HEK293 (cell line): Measurements from ENCODE around the gene IL20RA.

Experiments
- CTCF ChIA-PET: fragments of 350-600 bp; formaldehyde crosslinking; extraction: SDS; loops from one replicate; lab custom pipeline; 2021; ENCODE audit warnings: antibody characterized with exemption; lab: Yijun Ruan, JAX
- POLR2A ChIA-PET: fragments of 300-600 bp; formaldehyde crosslinking; extraction: SDS; loops from one replicate; lab custom pipeline; 2020; ENCODE audit warnings: antibody characterized with exemption, inconsistent platforms; lab: Yijun Ruan, JAX
- H3K27ac ChIP-seq: fragments of 200-500 bp; sonication (Bioruptor generic); 2 replicates; pipeline ENCODE4 v1.5.1; 2014; ENCODE audit warnings: low read depth, low read length, control low read depth, inconsistent platforms; ENCODE audit errors: extremely low read depth
- H3K36me3 ChIP-seq, 2 experiments: fragments of 200-500 bp in 1 of 2; sonication (Bioruptor generic) in 1 of 2; 1 replicate in 1 of 2; 2 replicates in 1 of 2; pipeline ENCODE4 v1.5.1; 2014 to 2017; ENCODE audit warnings: inconsistent platforms in 2 of 2, low read length in 2 of 2; ENCODE audit not compliant: control insufficient read depth in 2 of 2, insufficient read depth in 1 of 2
- H3K4me1 ChIP-seq: fragments of 200-500 bp; sonication (Bioruptor generic); 2 replicates; pipeline ENCODE4 v1.5.1; 2014; ENCODE audit warnings: mild to moderate bottlenecking, low read length, inconsistent platforms; ENCODE audit not compliant: control insufficient read depth, insufficient read depth
- H3K4me3 ChIP-seq: 2 replicates; pipeline ENCODE4 v1.5.1; 2011; ENCODE audit warnings: low read depth, mild to moderate bottlenecking, control low read depth, low read length, moderate library complexity
- H3K9me3 ChIP-seq: fragments of 200-500 bp; sonication (Bioruptor generic); 2 replicates; pipeline ENCODE4 v1.5.1; 2014; ENCODE audit warnings: low read depth, low read length, inconsistent platforms; ENCODE audit not compliant: control insufficient read depth, insufficient read depth
- KLF7 ChIP-seq: fragments of 450-650 bp; formaldehyde crosslinking; IDR thresholded peaks from 2 replicates; pipeline ENCODE4 v1.5.1; 2016; ENCODE audit warnings: missing biosample characterization, missing genetic modification characterization, borderline replicate concordance
- MYNN ChIP-seq: fragments of 450-650 bp; formaldehyde crosslinking; IDR thresholded peaks from 2 replicates; pipeline ENCODE4 v1.5.1; 2016; ENCODE audit warnings: missing biosample characterization, missing genetic modification characterization, borderline replicate concordance
- PRDM2 ChIP-seq: fragments of 450-650 bp; formaldehyde crosslinking; IDR thresholded peaks from 2 replicates; pipeline ENCODE4 v1.5.1; 2016; ENCODE audit warnings: missing biosample characterization, missing genetic modification characterization, borderline replicate concordance
- ZFP3 ChIP-seq: fragments of 450-650 bp; formaldehyde crosslinking; IDR thresholded peaks from 2 replicates; pipeline ENCODE4 v1.5.1; 2016; ENCODE audit warnings: low read depth, missing biosample characterization, missing genetic modification characterization
- ZNF132 ChIP-seq: fragments of 450-650 bp; formaldehyde crosslinking; IDR thresholded peaks from 2 replicates; pipeline ENCODE4 v1.5.1; 2017; ENCODE audit warnings: missing biosample characterization, missing genetic modification characterization, borderline replicate concordance
- ZNF239 ChIP-seq: fragments of 450-650 bp; formaldehyde crosslinking; IDR thresholded peaks from 2 replicates; pipeline ENCODE4 v1.5.1; 2016; ENCODE audit warnings: missing biosample characterization, missing genetic modification characterization
- ZNF426 ChIP-seq: fragments of 450-650 bp; formaldehyde crosslinking; IDR thresholded peaks from 2 replicates; pipeline ENCODE4 v1.5.1; 2017; ENCODE audit warnings: missing biosample characterization, missing genetic modification characterization, mild to moderate bottlenecking, inconsistent platforms, moderate library complexity
- ZNF561 ChIP-seq: fragments of 450-650 bp; IDR thresholded peaks from 2 replicates; pipeline ENCODE4 v1.5.1; 2018; ENCODE audit warnings: missing biosample characterization, missing genetic modification characterization, borderline replicate concordance
- ZNF596 ChIP-seq: fragments of 450-650 bp; IDR thresholded peaks from 2 replicates; pipeline ENCODE4 v1.5.0; 2018; ENCODE audit warnings: missing biosample characterization, mild to moderate bottlenecking, missing genetic modification characterization, moderate library complexity
- TF ChIP-seq, protein P1 (sequence below): fragments of 450-650 bp; formaldehyde crosslinking; IDR thresholded peaks from 2 replicates; pipeline ENCODE4 v1.5.1; 2017; ENCODE audit warnings: missing biosample characterization, missing genetic modification characterization
- TF ChIP-seq, protein P2 (sequence below): fragments of 450-650 bp; formaldehyde crosslinking; IDR thresholded peaks from 2 replicates; pipeline ENCODE4 v1.5.1; 2017; ENCODE audit warnings: missing biosample characterization, missing genetic modification characterization

Gene IL20RA

GRCh38 chr6:136995521-136995920 is 49.2 kb downstream of the IL20RA start:
- Histone ChIP-seq H3K36me3 (no peaks in the 10 kb centered on the region), H3K27ac (no peak overlapping the region), H3K9me3 (no peaks in the 10 kb centered on the region), H3K4me1 (peaks cover 3% of the 10 kb centered on the region), H3K4me3 (no peak overlapping the region)
- CTCF ChIA-PET: interaction anchor here (0.6 kb wide), 1 partner anchor 492 kb away, joined by 3 read pairs; no protein-coding TSS in a partner anchor
- TF ChIP-seq ZNF561 (tag by site-specific recombination) (no peak), PRDM2 (tag by site-specific recombination) (no peak)
- POLR2A ChIA-PET: no interaction called here

DNA sequence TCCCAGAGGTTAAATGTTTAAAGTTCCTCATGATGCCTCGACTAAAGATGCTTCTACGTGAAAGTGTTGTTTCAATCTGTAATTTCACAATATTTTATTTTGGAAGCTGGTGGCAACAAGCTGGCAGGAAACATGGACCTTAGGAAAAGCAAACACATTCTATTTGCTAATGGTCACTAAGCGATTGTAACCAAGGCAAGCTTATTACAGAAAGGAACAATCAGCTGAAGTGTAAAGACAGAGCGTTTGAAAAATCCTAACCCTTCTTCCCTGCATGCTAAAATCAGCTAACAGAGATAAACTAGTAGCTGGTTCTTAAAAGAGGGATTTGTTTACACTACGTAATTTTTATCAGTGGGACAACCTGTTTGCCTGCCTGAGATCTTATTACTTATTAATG is 50.0 kb downstream of the IL20RA start:
- Histone ChIP-seq H3K27ac (no peak overlapping the region), H3K4me1 (peaks cover 5% of the 10 kb centered on the region), H3K4me3 (no peak overlapping the region), H3K9me3 (no peaks in the 10 kb centered on the region), H3K36me3 (no peaks in the 10 kb centered on the region)
- TF ChIP-seq ZNF426 (tag by site-specific recombination) (no peak), ZNF596 (tag by site-specific recombination) (no peak), ZNF239 (no peak), MYNN (tag by site-specific recombination) (no peak), ZNF132 (tag by site-specific recombination) (no peak), PRDM2 (tag by site-specific recombination) (no peak), ZFP3 (tag by site-specific recombination) (no peak), KLF7 (tag by site-specific recombination) (no peak)
- TF ChIP-seq, protein P1, sequence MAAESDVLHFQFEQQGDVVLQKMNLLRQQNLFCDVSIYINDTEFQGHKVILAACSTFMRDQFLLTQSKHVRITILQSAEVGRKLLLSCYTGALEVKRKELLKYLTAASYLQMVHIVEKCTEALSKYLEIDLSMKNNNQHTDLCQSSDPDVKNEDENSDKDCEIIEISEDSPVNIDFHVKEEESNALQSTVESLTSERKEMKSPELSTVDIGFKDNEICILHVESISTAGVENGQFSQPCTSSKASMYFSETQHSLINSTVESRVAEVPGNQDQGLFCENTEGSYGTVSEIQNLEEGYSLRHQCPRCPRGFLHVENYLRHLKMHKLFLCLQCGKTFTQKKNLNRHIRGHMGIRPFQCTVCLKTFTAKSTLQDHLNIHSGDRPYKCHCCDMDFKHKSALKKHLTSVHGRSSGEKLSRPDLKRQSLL (tag by site-specific recombination): no peak
- TF ChIP-seq, protein P2, sequence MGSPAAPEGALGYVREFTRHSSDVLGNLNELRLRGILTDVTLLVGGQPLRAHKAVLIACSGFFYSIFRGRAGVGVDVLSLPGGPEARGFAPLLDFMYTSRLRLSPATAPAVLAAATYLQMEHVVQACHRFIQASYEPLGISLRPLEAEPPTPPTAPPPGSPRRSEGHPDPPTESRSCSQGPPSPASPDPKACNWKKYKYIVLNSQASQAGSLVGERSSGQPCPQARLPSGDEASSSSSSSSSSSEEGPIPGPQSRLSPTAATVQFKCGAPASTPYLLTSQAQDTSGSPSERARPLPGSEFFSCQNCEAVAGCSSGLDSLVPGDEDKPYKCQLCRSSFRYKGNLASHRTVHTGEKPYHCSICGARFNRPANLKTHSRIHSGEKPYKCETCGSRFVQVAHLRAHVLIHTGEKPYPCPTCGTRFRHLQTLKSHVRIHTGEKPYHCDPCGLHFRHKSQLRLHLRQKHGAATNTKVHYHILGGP (tag by site-specific recombination): no peak
- ChIA-PET CTCF (interaction anchor here (0.6 to 0.9 kb wide), 2 partner anchors 19 to 492 kb away, joined by 3 read pairs; no protein-coding TSS in a partner anchor), POLR2A (no interaction called here)
